Measurements from ENCODE around the gene DPP7. TPM values are rescaled to one million over a fixed set of nuclear protein-coding genes. Genes with fewer than 3 reads are reported as not detected.

DPP7 gene
- total and polyA plus RNA-seq, 9 of the 15 experiments (the other 6 are each of a cell fraction or from before 2014, with no cell fraction given), result 0.99 to 365 (median 132) TPM

DNA sequence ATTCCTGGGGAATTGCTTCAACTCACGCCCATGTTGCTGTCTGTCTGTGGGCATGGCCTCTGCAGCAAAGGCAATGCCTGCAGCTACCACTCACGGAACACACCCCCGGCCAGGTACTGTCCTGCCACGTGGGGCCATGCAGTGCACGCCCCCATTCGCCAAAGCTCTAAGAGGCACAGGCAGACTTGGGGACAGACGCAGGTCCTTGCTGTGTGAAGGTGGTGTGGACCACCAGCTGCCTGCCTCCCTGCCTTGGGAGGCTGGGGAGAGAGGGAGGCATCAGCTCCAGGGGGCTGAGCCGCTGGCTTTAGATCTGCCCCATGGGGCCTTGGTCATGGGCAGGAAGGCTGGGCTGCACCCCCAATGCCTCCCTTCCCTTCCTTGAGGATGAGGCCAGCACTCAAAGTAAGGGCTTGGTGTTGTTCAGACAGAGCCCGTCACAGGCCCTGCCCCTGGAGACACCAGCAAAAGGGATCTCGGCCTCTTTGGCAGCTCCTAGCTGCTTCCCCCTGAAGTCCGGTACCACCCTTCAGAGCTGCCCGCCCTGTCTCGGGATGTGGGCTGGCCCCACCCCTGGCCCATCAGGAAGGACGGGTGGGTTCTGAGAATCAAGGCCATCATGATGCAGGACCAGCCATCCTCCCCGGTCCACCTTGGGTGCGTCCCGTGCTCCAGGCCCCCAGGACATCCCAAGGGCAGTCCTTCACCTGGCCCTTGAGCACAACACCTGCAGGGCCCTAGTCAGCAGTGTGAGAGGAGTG lies 26.7 kb upstream of the DPP7 start:
- in situ Hi-C loops (cut with MboI), result no loop called here
- ChIA-PET POLR2A (interaction anchor here (0.6 to 1.5 kb wide), 2 partner anchors 9 to 11 kb away, joined by 3 to 10 read pairs; no protein-coding TSS in a partner anchor), CTCF (ENCODE audit: low intra/inter-chr PET ratio) (no interaction called here)
- no peak for FAIRE-seq
- Histone ChIP-seq H2AFZ (ENCODE audit: low read depth, low read length) (no peak overlapping the region), H3K27ac (ENCODE audit: extremely low read depth, low read depth, low read length) (no peak overlapping the region), H3K27me3 (ENCODE audit: control insufficient read depth in 2 of 2, insufficient read depth in 2 of 2, low read length in 2 of 2) (peaks cover 43 to 77% of the 10 kb centered on the region in 2 experiments; a peak in 4 of 5 replicates), H3K4me1 (replicated peaks in 1 of 2; ENCODE audit: control insufficient read depth in 2 of 2, insufficient read depth in 2 of 2, low read length in 2 of 2) (peaks cover 0 to 53% of the 10 kb centered on the region in 2 experiments; a peak in 2 of 5 replicates), H3K9me1 (ENCODE audit: control insufficient read depth, insufficient read depth, low read length) (no peaks in the 10 kb centered on the region), H3K36me3 (ENCODE audit: control insufficient read depth, insufficient read depth, low read length) (no peaks in the 10 kb centered on the region), H3K4me3 (no peak overlapping the region), H4K20me1 (replicated peaks; ENCODE audit: control insufficient read depth, insufficient read depth, low read length) (peaks cover 21% of the 10 kb centered on the region), H3K9ac (ENCODE audit: insufficient read depth in 1 of 2, low read depth in 2 of 2, low read length in 2 of 2) (0 out of 4 replicates have a peak overlapping the region, but pooled peaks of 1 of the 2 experiments have one; percentile 7), H3K4me2 (ENCODE audit: insufficient read depth, low read length) (no peak overlapping the region), H3K9me3 (replicated peaks; ENCODE audit: control insufficient read depth, insufficient read depth, low read depth, low read length) (no peaks in the 10 kb centered on the region), H3K79me2 (ENCODE audit: control insufficient read depth, insufficient read depth, low read length) (no peaks in the 10 kb centered on the region)
- no peak for DNase-seq (ENCODE audit: extremely low read depth in 1 of 4, low spot score in 3 of 4)
- no peak for ATAC-seq
- TF ChIP-seq NR2C2 (CRISPR knock-in tag; IDR thresholded peaks at IDR 0.05), result no peak
- TF ChIP-seq NR2C2 (tag; IDR thresholded peaks at IDR 0.05), result no peak
- no peak for TF ChIP-seq SIN3B (IDR thresholded peaks at IDR 0.05; ENCODE audit: low read depth)
- TF ChIP-seq GATAD2A (IDR thresholded peaks at IDR 0.05), result no peak
- TF ChIP-seq CREB1 (IDR thresholded peaks at IDR 0.05), result no peak
- TF ChIP-seq CREB1 (CRISPR knock-in tag; IDR thresholded peaks at IDR 0.05), result no peak
- TF ChIP-seq BCOR (IDR thresholded peaks at IDR 0.05), result no peak
- no peak for TF ChIP-seq KAT8 (IDR thresholded peaks at IDR 0.05; ENCODE audit: low read depth)
- TF ChIP-seq TFE3 (CRISPR knock-in tag; IDR thresholded peaks at IDR 0.05), result no peak
- no peak for TF ChIP-seq C11orf30 (IDR thresholded peaks at IDR 0.05; ENCODE audit: low read depth)
- no peak for TF ChIP-seq ZNF133 (CRISPR knock-in tag; IDR thresholded peaks at IDR 0.05)
- TF ChIP-seq RCOR1 (IDR thresholded peaks at IDR 0.05; ENCODE audit: borderline replicate concordance in 1 of 2, low read depth in 2 of 2, low read length in 2 of 2), result no peak
- no peak for TF ChIP-seq CEBPB (tag; IDR thresholded peaks at IDR 0.05)
- TF ChIP-seq ZNF707 (CRISPR knock-in tag; conservative IDR thresholded peaks at IDR 0.05), result no peak
- no peak for TF ChIP-seq RBBP5 (IDR thresholded peaks at IDR 0.05; ENCODE audit: borderline replicate concordance, insufficient read depth, low read length, poor library complexity, severe bottlenecking)
- no peak for TF ChIP-seq MEF2D (tag; conservative IDR thresholded peaks at IDR 0.05; ENCODE audit: low read depth)
- intact Hi-C loops (cut with micrococcal nuclease), result no loop called here
- under 1% methylated on average over 17 of the region's 17 CpGs for WGBS (ENCODE audit: insufficient coverage, low coverage, missing lambda C conversion rate)
- BruUV-seq (replicated peaks), result no TSS peak

Measured in K562 (cell line).